NCI-H1105 (cell line): Measurements from ENCODE around the gene NKPD1.
"Not testable (repeated sequence)": the region's sequence is repeated elsewhere in the genome, so short reads cannot be mapped to it uniquely, and the experiment has no call there.

Experiments
- DNase-seq: peaks from one replicate; lab custom pipeline; 2025; lab: John Stamatoyannopoulos, UW

NKPD1 gene

DNA sequence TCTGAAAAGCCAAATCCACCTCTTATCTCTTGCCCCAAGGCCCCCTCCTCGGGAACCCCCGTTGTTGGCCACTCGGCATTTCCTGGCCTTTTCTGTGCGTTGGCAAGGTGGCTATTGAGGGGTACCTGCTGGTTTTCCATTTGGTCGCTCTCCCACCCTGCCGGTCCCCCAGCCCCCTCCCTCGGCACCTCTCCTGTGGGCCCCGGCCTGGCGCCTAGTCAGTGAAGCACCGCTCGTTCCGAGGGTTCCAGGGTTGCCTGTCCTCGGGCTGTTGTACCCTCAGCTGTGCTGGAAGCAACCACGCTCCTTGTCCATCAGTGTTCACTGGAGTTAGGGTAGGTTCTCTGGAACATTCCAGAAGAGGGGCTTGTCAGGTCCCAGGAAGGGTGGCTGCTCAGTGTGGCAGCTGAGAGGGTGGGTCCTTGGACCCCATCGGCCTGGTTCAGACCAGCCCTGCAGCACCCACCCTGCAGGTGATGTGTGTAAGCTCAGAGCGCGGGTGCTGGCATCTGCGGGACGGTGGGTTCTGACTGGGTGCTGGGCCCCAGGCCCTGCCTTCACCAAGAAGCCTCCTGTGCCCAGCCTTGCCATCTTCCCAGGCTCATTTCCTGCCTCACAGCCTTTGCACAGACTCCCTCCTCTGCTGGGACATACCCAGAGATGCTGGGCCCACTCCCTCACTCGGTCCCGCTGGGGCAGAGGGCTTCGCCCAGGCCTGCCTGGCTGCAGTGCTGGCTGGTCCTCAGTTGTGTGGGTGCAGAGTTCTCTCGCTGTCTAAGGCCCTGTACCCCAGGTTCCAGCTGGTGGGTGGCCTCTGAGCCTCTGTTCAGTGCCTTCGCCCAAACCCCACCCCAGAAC lies 21.3 kb downstream of the NKPD1 start:
- DNase-seq = no peak

DNA sequence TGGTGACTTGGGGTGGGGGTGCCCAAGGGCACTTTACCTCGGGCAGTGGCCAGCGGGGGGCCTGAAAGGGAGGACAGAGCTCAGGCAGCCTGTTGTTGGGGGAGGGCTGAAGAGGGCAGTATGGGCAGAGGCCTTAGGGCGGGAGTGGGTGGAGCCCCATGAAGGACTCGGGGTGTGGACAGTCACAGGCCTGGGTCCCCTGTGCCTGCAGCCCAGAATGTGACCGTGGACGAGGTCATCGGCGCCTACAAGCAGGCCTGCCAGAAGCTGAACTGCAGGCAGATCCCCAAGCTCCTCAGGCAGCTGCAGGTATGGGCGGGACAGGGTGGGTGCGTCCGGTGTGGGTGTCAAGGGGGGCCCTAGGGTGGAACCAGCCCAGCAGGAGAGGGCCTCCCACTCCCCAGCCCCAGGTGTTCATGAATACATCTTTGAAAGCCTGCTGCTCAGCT lies 22.5 kb downstream of the NKPD1 start:
- DNase-seq = no peak

DNA sequence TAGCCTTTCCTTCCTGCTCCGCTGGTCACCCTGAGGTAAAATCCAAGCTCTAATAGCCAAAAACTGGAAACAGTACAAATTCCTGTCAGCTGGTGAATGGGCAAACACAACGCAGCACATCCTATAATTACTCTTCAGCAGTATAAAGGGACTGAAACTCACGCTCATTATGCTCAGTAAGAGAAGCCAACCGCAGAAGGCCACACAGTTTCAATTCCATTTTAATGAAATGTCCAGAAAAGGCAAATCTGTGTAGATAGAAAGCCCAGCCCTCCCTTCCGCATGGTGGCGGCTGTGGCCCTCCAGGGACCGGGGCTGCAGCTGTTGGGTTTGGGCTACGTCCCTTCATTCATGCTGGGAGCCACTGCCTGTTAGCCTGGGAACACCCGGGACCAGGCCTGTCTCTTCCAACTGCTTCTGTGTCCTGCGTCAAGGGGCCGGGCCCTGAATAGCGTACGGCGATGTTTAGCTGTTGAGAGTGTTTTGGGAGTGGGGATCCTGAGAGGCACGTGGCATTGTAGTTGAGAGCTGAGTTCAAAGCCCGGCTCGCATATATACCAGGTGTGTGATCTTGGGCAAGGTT lies 23.5 kb downstream of the NKPD1 start:
- DNase-seq = no peak

DNA sequence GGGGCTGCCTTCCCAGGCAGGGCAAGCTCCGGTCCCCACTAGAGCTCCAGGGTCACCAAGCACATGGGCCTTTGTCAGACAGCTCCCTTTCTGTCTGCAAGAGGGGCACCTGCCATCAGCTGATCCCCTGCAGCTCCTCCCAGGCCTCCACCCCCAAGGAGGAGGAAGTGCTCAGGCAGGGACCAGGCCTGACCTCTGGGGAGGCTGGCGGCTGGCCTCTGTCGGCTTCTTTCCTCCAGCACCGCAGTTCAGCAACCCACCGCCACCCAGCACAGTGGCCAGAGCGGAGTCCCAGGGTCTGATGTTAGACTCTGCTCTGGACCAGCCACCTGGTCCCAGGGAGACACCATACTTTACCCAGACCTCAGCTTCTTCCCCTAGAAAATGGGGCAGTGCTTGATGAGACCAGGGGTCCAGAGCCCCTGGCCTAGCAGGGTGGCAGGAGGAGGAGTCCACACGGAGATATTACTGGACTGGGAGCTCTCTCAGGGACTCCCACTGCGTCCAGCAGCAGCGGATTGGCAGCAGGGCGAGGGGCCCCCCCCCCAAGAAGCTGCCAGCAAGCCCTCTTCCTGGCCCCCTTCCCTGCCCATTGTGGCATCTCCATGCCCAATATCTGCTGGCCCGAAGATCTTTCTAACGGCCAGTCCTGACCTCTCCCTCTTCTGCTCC lies 24.1 kb downstream of the NKPD1 start:
- no peak for DNase-seq

DNA sequence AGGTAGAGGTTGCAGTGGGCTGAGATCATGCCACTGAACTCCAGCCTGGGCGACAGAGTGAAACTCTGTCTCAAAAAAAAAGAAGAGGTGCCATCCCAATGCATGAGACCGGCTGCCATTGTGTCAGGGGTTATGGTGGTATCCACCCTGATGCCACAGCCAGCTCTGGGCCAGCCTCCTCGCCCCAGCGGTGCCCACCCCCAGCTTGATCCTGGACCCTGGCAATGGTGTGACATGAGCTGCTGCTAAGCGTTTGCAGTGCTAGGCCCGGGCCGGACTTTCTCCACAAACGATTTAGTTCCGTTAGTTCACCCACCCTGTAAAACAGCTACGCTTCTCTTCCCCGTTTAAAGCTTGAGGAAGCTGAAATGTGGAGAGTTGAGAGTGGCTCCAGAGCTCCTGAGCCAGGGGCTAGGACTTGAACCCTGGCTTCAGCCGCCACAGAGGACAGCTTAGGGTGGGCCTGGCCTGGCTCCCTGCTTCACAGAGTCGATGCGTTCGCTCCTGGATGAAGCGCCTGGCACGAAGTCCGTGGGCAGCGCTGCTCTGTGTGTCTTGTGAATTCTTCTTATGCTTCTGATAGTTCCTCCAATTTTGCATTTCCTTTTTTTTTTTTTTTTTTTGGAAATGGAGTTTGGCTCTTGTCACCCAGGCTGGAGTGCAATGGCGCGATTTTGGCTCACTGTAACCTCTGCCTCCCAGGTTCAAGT lies 25.5 kb downstream of the NKPD1 start:
- no peak for DNase-seq

DNA sequence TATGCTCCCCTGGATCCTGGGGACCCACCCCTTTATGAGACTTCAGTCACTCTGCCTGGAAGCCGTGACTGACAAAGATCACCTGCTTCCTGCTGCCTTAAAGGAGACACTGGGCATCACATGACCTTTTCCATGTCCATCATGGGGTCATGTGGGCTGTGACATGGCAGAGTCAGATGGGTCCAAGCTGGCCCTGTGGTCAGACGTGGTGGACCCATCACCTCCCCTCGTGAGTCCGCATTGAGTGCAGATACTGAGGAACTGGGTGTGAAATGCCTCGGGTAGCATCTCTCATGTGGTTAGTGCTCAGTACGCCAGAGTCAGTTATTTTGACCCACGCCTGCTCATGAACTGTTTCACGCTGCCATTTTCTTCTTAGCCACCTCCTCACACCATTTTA lies 27.1 kb downstream of the NKPD1 start:
- no peak for DNase-seq

DNA sequence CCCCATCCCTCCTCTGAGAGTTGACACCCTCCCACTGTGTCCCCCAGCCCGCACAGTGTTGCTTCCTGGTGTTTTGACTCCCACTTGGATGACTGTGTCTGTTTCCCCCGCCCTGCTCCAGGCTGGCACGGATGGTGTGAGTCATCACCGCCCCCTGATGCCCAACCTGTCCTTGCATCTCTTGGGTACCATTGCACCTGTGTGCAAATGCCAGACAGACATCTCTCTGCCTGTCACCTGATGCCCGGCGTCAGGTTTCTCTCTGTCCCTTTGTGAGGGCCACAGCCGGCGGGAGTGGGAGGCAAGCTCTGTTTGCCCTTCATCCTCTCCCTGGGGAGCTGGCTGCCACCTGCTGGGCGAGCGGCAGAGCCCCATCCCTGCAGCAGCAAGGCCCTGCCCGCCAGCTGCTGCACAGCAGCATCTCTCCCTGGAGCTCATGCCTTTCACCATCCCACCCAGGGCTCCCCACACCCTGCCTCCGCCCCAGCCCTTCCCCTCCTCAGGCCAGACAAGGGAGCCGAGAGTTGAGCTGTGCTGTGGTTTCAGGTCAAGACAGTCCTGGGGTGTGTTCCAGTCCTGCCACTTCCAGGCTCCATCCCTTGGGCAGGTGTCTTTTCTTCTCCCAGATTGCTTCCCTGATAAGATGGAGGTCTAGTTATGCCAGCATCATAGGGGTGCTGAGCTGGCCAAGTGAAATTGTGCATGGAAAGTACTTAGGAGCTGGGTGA lies 29.7 kb downstream of the NKPD1 start:
- peak; percentile 95 for DNase-seq

DNA sequence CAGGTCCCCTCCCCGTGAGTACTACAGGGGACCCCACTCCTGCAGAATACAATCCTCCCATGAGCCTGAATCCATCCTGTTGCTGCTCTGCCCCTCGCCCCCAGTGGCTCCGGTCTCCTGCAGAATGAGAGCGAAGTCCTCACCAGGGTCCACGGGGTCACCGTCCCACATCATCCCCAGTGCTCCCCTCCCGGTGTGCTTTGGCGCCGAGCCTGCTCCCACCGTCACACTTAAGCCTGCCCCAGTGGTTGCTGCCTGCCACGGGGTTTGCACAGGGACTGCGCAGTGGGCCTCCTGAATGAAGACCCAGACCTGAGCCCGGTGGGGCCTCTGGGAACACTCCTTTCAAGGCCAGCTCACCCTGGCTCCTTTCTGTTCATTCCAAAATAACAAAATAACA lies 30.5 kb downstream of the NKPD1 start:
- no peak for DNase-seq

DNA sequence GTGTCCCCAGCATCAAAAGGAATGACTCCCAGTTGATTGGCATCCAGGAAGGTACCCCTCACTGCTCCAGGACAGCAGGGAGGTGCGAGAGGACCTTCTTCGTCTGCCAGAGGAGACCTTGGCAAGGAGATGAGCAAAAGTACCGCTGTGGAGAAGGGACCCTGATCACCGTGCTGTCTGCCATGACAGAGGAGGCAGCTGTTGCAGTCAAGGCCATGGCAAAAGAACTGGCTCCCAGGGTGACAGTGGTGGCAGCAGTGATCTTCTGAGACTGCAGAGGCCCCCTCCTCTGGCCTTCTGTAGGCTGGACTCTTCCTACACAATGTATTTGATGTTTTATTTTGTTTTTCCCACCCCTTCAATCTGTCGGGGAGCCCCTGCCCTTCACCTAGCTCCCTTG lies 32.0 kb downstream of the NKPD1 start:
- no peak for DNase-seq

DNA sequence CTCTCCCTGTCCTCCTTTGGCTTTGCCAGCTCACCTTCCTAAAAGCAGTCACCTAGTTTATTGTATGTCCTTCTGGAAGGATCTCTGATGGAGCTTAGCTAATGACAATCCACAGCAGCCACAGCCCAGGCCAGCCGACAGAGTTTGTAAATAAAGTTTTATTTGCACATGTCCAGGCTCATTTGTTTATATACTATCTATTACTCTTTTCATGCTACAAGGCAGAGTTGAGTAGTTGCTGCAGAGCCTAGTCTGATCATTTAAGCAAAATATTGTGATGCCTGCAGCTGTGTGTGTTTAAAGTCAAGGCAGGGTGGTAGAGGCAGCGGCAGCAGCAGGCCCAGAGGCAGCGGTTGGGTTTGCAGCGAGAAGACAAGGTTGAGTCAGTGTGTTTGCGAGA lies 32.6 kb downstream of the NKPD1 start:
- no peak for DNase-seq

DNA sequence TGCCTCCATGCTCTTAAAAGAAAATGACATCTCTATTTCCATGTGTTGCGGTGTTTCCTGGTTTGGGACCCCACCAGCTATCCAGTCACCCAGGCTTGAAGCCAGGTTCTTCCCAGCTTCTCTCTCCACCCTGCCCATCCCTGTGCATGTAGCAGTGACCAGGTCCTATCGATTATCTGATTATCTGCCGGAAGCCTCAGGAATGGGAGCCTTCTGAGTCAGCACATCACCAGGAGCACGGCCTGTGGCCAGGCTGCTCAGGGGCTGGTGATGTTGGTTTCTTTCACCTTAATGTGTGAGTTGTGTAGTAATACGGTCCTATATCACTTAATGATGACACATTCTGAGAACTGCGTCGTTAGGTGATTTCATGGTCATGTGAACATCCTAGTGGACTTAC lies 34.1 kb downstream of the NKPD1 start:
- no peak for DNase-seq

DNA sequence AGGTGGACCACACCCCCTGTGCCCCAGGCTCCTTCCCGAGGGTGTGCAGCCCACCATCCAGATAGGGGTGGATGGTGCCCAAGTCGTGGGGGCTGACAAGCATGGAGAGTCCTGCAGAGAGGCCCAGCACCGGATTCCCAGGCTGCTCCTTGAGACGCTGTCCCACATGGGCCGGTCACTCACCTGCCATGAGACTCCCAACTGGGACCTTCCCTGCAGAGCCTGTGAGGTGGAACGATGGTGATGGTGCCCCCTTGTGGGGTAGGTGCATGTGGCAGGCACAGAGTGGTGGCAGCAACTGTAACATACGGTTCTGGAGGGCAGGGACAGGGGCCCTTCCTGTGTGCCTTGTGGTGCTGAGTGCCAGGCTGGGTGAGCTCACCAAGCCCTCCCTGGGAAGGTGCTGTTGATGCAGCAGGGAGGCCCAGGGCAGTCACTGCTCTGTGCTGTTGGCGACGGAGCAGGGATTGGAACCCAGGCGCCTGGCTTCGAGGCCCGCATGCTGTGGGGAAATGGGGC lies 34.7 kb downstream of the NKPD1 start:
- peak; percentile 14 for DNase-seq

DNA sequence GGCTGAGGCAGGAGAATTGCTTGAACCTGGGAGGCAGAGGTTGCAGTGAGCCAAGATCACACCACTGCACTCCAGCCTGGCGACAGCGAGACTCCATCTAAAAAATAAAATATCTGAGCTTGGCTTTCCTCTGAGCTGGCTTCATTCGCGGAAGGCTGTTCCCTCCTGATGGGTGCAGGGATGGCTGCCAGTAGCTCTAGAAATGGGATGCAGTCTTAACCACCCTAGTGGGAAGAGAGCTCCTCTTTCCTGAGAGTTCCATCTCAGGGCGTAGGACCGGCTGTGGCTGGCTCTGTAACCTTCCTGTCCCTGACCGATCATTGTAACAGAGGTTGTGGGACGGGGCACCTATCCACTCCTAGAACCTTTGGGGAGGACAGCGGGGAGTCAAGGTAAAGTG lies 35.4 kb downstream of the NKPD1 start:
- DNase-seq = no peak

DNA sequence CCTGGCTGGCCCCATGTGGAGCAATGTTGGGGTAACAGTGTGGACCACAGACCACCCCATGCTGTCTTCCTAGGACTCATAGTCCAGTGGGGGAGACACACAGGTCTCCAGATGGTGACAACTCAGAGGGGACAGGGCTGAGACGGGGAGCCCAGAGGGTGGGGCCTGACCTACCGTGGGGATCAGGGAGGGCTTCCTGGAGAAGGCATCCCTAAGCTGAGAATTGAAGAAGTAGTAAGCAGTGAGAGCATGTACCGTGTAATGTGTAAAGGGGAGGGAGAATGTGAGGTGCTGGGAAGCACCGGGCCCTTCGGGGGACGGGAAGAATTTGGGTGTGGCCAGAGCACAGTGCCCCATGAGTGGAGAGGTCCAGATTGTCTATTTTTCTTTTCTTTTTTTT lies 36.8 kb downstream of the NKPD1 start:
- no peak for DNase-seq

DNA sequence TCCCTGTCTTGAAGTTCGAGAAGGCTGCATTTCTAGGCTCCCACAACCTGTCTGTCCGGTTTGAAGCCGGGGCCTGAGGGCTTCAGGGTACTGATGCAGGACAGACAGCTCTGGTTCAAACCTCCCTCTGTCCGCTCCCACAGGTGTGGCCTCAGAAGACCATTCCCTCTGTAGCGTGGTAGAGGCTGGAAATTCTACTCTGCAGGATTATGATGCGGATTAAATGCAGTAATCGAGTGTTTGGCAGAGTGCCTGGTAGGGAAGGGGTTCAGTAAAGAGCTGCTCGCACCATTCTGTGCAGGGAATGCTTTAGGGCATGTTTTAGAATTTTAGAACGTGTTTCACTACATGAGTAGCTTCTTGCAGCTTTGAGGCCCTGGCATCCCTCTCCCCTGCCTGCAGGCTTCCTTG lies 37.3 kb downstream of the NKPD1 start:
- no peak for DNase-seq

DNA sequence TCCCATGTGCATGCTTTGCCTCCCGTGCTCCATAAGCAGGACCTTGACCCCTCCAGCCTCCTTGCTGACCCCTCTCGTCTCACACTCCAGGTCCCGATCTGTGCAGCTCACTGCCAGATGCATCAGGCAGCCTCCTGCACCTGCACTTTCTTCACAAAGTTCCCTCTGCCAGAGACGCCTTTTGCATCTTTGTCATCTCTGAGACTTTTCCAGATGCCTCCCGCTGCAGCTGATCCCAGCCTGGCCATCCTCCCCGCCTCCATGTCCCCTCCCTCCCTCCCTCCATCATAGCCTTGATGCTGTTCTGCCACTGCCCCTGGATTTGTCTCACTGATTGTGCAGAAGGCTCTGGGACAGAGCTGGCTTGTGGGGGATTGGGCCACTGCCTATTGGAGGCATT lies 38.0 kb downstream of the NKPD1 start:
- DNase-seq = no peak

DNA sequence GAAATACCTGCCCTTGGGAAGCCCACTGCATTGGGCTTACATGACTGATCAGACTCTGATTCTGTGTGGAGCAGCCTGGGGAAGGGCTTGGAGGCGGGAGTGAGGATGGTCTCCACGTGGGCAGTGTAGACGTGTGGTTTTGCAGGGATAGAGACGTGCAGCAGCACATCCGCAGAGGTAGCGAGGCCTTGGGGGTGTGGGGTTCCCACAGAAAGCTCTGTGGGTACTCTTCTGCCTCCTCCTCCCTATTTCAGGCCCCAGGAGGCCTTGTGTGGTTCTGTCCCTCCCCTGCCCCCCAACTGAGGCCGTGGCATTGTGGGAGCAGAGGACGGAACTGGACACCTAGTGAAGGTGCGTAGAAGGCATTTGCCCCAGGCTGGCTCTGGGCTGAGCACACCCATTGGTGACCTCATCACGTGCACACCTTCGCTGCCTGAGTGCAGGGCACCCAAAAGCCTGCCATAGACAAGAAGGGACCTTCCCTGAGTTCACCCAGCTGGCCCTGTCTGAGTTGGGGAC lies 38.9 kb downstream of the NKPD1 start:
- DNase-seq = no peak

DNA sequence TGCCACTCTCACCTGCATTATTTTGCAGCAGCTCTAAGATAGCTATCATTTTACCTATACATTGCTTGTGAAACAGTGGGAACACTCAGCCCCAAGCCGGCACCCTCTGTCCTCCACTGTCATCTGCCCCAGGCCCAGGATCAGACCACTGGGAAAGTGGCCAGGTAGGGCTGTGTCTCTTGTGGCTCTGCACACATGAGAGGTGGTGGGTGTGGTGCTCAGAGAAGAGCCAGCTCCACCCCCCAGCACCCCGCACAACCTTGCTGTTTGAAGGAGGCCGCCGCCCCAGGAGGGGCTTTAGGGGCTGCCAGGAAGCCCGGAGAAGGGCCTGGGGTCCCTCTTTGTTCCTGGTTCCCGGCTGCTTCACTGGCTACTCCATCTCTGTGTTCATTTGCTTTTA lies 41.2 kb downstream of the NKPD1 start:
- no peak for DNase-seq

DNA sequence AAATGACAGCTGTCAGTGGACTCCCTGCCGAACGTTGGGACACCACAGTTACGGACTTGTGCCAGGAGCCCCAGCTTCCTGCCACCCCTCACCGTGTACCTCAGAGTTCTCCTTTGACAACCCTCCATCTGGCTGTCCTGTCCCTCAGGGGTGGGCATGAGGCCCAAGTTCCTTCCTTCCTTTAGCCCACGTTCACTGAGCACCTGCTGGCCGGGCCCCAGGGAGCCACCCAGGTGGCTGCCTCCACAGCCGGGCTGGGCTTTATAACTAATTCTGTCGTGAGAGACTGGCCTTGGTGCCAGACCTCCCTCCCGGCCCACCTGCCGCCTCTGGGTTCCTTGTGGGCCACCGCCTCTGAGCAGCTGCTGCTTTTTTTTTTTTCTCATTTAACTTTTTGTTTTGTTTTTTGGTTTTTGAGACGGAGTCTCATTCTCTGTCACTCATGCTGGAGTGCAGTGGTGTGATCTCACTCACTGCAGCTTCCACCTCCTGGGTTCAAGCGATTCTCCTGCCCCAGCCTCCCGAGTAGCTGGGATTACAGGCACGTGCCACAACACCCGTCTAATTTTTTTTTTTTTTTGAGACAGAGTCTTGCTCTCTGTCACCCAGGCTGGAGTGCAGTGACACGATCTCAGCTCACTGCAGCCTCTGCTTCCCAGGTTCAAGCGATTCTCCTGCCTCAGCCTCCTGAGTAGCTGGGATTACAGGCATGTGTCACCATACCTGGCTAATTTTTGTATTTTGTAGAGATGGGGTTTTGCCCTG lies 42.0 kb downstream of the NKPD1 start:
- not testable (repeated sequence) for DNase-seq

DNA sequence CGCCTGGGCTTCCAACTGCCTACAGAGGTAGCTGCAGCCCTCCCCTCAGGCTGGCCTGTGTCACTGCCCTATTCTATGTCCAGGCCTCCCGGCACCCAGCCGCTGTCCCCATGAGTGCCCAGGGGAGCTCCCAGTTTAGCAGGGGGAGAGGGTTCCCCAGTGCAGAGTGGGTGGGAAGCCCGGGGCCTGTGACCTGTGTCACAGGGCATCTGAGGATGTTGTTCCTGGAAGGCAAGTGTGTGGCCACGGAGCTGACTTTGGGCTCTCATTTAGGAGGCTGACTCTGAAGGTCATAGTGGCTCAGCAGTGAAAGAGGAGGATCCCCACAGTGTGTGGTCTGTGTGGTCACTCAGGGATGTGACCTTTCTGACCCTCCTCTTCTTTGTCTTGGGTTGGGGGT lies 42.7 kb downstream of the NKPD1 start:
- no peak for DNase-seq

DNA sequence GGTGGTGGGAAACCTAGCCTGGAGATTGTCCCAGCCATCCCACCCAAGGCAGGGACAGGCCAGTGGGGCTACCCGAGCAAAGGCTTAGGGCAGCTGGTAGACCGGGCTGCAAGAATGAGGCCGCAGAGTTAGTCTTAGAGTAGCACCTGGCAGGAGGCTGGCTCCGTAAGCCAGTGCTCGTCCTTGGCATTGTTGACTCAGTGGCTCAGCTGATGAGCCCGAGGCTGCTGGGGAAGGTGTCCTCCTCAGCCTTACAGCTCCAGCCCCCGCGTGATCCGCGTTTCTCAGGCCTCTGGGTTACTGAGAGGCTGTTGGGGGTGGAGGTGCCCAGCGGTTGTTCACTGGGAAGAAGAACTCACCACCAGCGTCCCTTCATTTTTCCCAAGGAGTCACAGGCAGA lies 43.1 kb downstream of the NKPD1 start:
- DNase-seq = no peak
